OCI-LY1 (cell line): ENCODE data around the gene USP2.

Source experiments
- H2AFZ ChIP-seq: fragments of 200-600 bp; sonication (generic), shearing (Covaris generic); 2 replicates; pipeline ENCODE4 v1.6.0; 2014; ENCODE audit warnings: antibody characterized with exemption, mild to moderate bottlenecking, low read length
- H3F3A ChIP-seq: fragments of 200-600 bp; sonication (generic), shearing (Covaris generic); 2 replicates; pipeline ENCODE4 v1.6.0; 2014; ENCODE audit warnings: mild to moderate bottlenecking, antibody characterized with exemption, low read length, moderate library complexity; ENCODE audit not compliant: insufficient read depth
- H3K27ac ChIP-seq: fragments of 200-600 bp; sonication (generic); 2 replicates; pipeline ENCODE4 v1.5.1; 2014; ENCODE audit warnings: low read length, mixed run types, mild to moderate bottlenecking, low read depth; ENCODE audit not compliant: poor library complexity, severe bottlenecking
- H3K27me3 ChIP-seq: fragments of 200-600 bp; sonication (generic); 2 replicates; pipeline ENCODE4 v1.6.0; 2014; ENCODE audit warnings: antibody characterized with exemption, mild to moderate bottlenecking, low read length, moderate library complexity; ENCODE audit not compliant: insufficient read depth
- H3K36me3 ChIP-seq: fragments of 200-600 bp; sonication (generic); 2 replicates; pipeline ENCODE4 v1.6.1; 2014; ENCODE audit warnings: mild to moderate bottlenecking, antibody characterized with exemption, low read length, moderate library complexity, mixed read lengths; ENCODE audit not compliant: insufficient read depth
- H3K4me1 ChIP-seq: fragments of 200-600 bp; sonication (generic); 2 replicates; pipeline ENCODE4 v1.5.1; 2014; ENCODE audit warnings: mild to moderate bottlenecking, low read length, moderate library complexity; ENCODE audit not compliant: insufficient read depth, severe bottlenecking
- H3K4me2 ChIP-seq: fragments of 200-600 bp; sonication (generic), shearing (Covaris generic); 2 replicates; pipeline ENCODE4 v1.6.1; 2014; ENCODE audit warnings: low read length
- H3K4me3 ChIP-seq: fragments of 200-600 bp; sonication (generic); 2 replicates; pipeline ENCODE4 v1.5.1; 2014; ENCODE audit warnings: low read length, low read depth, mild to moderate bottlenecking, mixed read lengths; ENCODE audit not compliant: poor library complexity, severe bottlenecking
- H3K79me2 ChIP-seq: fragments of 200-600 bp; shearing (Covaris generic); 2 replicates; pipeline ENCODE4 v1.6.1; 2016; ENCODE audit warnings: mixed run types, low read length, mixed read lengths; ENCODE audit not compliant: insufficient read depth
- H3K9ac ChIP-seq: fragments of 200-600 bp; sonication (generic), shearing (Covaris generic); 2 replicates; pipeline ENCODE4 v1.6.1; 2014; ENCODE audit warnings: mild to moderate bottlenecking, low read length, mixed read lengths
- H3K9me2 ChIP-seq: fragments of 200-600 bp; sonication (generic), shearing (Covaris generic); 2 replicates; pipeline ENCODE4 v1.6.1; 2014; ENCODE audit warnings: low read depth, mild to moderate bottlenecking, low read length, mixed read lengths
- H3K9me3 ChIP-seq: fragments of 200-600 bp; shearing (Covaris generic); 2 replicates; pipeline ENCODE4 v1.6.1; 2014; ENCODE audit warnings: low read length, mixed read lengths
- H4K20me1 ChIP-seq: fragments of 200-600 bp; sonication (generic), shearing (Covaris generic); 2 replicates; pipeline ENCODE4 v1.6.0; 2016; ENCODE audit warnings: mild to moderate bottlenecking, low read length; ENCODE audit not compliant: insufficient read depth
- CTCF ChIP-seq: fragments of 200-600 bp; sonication (generic), shearing (Covaris generic); IDR thresholded peaks from 2 replicates; pipeline ENCODE4 v1.5.1; 2017; ENCODE audit warnings: mild to moderate bottlenecking, antibody characterized with exemption, low read length, moderate library complexity, mixed read lengths
- EZH2 ChIP-seq: fragments of 200-600 bp; sonication (generic), shearing (Covaris generic); IDR thresholded peaks from 2 replicates; pipeline ENCODE4 v1.8.0; 2017; ENCODE audit warnings: borderline replicate concordance, mixed run types, mild to moderate bottlenecking, antibody characterized with exemption, low read length, moderate library complexity, mixed read lengths

Gene USP2

GRCh38 chr11:119335091-119335654 lies 46.3 kb downstream of the USP2 start:
- 0 out of 2 replicates have a peak, but pooled peaks cover 2% of the 10 kb centered on the region for H3K79me2 ChIP-seq
- peak overlapping the region; percentile 95 for H3K4me3 ChIP-seq
- H4K20me1 ChIP-seq: no peaks in the 10 kb centered on the region
- H3K9me2 ChIP-seq: no peaks in the 10 kb centered on the region
- peaks cover 59% of the 10 kb centered on the region for H3K4me1 ChIP-seq
- 0 out of 2 replicates have a peak, but pooled peaks cover 4% of the 10 kb centered on the region for H3K27me3 ChIP-seq
- H3F3A ChIP-seq: no peaks in the 10 kb centered on the region
- no peaks in the 10 kb centered on the region; the same call in 1 of the 2 replicates for H3K36me3 ChIP-seq
- no peak overlapping the region for H2AFZ ChIP-seq
- H3K4me2 ChIP-seq: peak overlapping the region; percentile 93
- H3K9me3 ChIP-seq: no peaks in the 10 kb centered on the region
- TF ChIP-seq EZH2 (no peak), CTCF (no peak)
- peak overlapping the region; percentile 58 for H3K27ac ChIP-seq
- H3K9ac ChIP-seq: peak overlapping the region; percentile 94

- Histone ChIP-seq H3K4me1 (peaks cover 51% of the 10 kb centered on the region), H3K36me3 (no peaks in the 10 kb centered on the region; the same call in 1 of the 2 replicates), H3K4me2 (peak within 1 kb of the TSS; percentile 93), H3K9me3 (no peaks in the 10 kb centered on the region), H3K4me3 (peak within 1 kb of the TSS; percentile 95), H3K9ac (peak within 1 kb of the TSS; percentile 94), H3K27ac (peak within 1 kb of the TSS; percentile 61), H3F3A (no peaks in the 10 kb centered on the region), H3K9me2 (no peaks in the 10 kb centered on the region), H2AFZ (peak within 1 kb of the TSS; percentile 78; the same call in 1 of the 2 replicates), H4K20me1 (no peaks in the 10 kb centered on the region), H3K27me3 (0 out of 2 replicates have a peak, but pooled peaks cover 3% of the 10 kb centered on the region), H3K79me2 (0 out of 2 replicates have a peak, but pooled peaks cover 2% of the 10 kb centered on the region)
- TF ChIP-seq EZH2: no peak
- no peak for TF ChIP-seq CTCF
Observed at GRCh38 chr11:119334174-119334930, 47.1 kb downstream of the USP2 start, which contains the start of gene RNF26. Gene RNF26 (plus strand): TSS chr11:119334527. CDS start chr11:119335123, 596 bp downstream.

- Histone ChIP-seq H3K4me3 (no peak overlapping the region), H3K27me3 (no peaks in the 10 kb centered on the region), H3K36me3 (no peaks in the 10 kb centered on the region), H2AFZ (no peak overlapping the region), H3K4me1 (peaks cover 33% of the 10 kb centered on the region), H4K20me1 (no peaks in the 10 kb centered on the region), H3K4me2 (no peak overlapping the region), H3K9me2 (no peaks in the 10 kb centered on the region), H3F3A (no peaks in the 10 kb centered on the region), H3K79me2 (0 out of 2 replicates have a peak, but pooled peaks cover 2% of the 10 kb centered on the region), H3K27ac (no peak overlapping the region), H3K9me3 (no peaks in the 10 kb centered on the region), H3K9ac (no peak overlapping the region)
- TF ChIP-seq CTCF: no peak
- no peak for TF ChIP-seq EZH2
Observed at GRCh38 chr11:119332111-119332765, 49.3 kb downstream of the USP2 start.
